Superior temporal gyrus (tissue), 1 donor: ENCODE data around the gene YAF2.
"Not testable (repeated sequence)": the region's sequence is repeated elsewhere in the genome, so short reads cannot be mapped to it uniquely, and the experiment has no call there.

Source experiments
- DNase-seq: peaks from one replicate; pipeline ENCODE4 v3.0.0-alpha.2; 2016; ENCODE audit errors: extremely low spot score

Gene YAF2

DNA sequence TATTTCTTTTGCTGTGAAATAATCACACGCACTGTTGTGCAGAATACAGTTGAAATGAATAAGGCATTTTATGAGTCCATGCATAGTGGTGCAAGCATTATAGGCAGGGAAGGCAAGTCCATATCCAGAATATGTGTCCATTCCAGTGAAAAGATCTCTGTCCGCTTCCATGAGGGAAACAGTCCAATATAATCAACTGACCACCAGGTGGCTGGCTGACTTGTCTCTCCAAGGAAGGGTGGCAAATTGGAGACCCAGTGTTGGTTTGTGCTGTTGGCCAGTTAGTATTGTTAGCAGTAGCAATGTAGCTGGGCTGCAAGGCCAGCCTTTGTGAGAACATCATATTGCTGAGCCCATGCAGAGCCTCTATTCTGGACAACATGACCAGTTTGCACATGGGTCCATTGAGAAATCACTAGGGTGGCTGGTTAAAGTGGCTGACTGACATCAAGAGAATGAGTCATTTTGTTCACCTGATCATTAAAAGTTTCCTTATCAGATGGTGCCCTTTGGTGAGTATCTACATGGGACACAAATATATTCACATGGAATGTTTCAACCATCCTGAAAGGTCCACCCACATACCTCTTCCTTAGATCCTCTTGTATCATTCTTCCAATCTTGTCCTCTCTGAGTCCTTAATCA is 17.3 kb upstream of the YAF2 start:
- no peak for DNase-seq

DNA sequence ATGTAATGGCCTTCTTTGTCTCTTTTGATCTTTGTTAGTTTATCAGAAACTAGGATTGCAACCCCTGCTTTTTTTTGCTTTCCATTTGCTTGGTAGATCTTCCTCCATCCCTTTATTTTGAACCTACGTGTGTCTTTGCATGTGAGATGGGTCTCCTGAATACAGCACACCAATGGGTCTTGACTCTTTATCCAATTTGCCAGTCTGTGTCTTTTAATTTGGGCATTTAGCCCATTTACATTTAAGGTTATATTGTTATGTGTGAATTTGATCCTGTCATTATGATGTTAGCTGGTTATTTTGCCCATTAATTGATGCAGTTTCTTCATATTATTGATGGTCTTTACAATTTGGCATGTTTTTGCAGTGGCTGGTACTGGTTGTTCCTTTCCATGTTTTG is 14.6 kb upstream of the YAF2 start:
- DNase-seq, result not testable (repeated sequence)

DNA sequence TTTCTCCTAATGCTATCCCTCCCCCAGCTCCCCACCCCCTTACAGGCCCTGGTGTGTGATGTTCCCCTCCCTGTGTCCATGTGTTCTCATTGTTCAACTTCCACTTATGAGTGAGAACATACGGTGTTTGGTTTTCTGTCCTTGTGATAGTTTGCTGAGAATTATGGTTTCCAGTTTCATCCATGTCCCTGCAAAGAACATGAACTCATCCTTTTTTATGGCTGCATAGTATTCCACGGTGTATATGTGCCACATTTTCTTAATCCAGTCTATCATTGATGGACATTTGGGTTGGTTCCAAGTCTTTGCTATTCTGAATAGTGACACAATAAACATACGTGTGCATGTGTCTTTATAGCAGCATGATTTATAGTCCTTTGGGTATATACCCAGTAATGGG is 11.0 kb upstream of the YAF2 start:
- DNase-seq, result not testable (repeated sequence)

DNA sequence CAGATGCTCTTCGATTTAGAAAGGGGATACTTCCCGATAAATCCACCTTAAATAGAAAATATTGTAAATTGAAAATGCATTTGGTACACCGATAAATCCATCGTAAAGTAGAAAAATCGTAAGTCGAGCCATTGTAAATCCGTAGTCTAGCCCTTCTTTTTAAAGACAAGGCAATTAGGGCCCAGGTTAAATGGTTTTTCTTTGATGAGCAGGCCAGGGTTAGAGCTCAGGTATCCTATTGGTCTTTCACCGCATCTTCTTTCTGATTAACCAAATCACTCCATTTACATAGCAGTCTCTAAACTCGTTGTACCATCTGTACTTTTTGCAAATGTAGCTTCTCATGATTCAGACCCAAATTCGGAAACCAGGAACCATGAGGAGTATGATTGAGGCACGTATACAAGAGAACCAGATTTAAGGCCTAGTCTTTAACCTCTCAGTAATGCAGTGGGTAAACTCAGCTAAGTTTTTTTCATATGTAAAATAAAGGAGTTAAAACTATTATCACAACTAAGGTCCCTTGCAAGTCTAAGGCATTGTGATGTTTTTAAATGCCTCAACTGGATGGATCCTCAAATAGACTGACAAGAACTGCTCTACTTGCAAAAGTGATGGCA is 2.2 kb upstream of the YAF2 start:
- no peak for DNase-seq

DNA sequence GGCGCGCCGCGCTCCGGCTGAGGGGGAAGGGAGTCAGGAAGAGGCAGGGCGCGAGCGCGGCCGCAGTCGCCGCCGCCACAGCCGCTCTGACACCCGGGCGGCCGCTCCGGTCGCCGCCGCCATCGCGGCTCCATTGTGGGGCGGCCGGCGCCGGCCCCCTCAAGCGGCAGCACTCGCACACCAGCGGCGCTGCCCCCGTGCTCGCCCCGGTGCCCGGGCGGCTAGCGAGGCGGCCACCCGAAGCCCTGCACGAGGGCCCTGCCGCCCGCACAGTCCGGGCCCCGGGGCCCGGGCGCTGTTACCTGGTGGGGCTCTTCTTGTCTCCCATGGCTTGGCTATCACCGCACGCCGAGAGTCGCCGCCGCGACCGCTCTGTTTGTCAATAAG is 202 bp downstream of the YAF2 start:
- DNase-seq, result no peak

DNA sequence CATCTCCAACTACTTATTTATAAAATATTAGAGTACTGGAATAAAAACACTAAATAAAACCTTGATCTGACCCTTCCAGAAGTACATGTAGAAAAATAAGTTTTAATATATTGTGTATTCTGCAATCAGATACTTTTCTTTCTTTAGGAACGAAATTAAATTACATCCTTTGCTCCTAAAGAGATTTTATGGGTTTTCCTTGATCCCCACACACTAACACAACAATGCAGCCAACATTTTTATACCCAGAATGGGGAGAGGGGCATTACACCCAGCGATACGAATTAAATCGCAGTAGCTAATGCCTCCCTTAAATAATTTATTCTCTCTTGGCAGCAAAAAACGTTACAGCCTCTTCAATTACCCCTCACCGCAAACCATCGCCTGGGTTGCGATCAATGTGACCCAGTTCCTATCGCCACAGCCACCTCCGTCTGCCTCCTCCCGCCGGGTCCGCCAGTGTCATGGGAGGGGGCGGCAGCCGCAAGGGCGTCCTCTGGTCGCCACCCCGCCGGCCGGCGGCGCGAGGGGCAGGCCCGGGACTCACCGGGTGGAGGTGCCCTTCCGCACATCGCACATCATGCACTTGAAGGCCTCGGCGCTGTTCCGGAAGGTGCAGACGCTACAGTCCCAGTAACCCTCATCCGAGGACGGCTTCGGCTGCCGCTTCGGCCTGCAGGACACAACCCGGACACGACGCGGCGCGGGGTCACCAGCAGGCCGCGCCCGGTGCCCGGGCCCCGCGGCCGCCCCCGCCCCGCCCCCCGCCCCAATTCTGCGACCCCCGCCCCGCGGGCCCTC is 796 bp downstream of the YAF2 start:
- DNase-seq, result peak; percentile 51

DNA sequence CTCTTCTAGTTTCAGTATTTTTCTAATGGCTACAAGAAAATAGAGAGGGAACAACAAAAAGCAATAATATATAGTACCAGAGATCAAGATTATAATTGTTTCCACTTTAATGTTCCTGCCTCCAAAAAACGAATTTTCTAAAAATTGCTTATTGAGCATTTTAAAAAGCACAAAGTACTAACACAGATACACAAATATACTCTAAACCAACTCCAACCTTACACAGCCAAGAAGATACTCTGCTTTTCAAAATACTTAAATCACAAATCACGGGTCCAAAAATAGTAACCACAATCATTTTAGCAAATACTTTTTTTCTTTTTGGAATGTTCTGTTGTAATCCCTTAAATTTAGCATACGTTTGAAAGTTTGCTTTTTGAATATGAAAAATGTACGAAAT is 2.0 kb downstream of the YAF2 start:
- peak; percentile 28 for DNase-seq

DNA sequence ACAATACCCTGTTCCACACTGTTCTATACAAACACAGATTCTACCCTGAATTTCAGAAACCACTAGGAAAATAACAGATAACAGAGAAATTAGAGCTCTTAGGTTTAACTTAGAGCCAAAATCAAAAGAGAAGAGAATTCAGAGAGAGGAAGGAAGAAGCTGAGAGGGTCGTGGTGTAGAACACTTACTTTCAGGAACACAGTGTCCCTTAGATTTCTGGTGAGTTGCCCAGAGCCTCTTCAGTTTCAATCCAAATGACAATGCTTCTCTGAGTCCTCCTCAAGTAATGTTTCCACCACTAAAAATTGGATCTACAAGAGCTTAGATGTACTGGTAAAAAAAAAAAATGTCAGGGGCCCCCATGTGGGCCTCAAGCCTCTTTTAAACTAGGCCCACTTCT is 2.6 kb downstream of the YAF2 start:
- peak; percentile 63 for DNase-seq

DNA sequence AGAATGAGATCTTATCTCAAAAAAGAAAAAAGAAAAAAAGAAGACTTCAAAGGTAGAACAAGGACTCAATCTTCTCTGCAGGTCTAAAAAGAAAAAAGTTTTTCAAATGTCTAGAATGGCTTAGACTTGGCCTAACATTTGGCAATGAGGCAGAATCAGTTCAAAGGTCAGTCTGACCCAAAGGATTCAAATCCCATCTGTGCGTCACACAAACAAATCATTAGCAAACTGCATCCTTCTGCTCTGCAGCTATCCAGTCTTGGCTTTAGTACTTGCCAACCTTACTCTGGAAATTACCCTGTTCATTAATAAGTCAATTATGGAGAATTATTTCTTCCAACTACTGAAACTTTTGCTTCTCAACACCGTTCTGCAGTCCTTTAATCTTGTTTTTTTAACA is 3.1 kb downstream of the YAF2 start:
- DNase-seq, result peak; percentile 27

DNA sequence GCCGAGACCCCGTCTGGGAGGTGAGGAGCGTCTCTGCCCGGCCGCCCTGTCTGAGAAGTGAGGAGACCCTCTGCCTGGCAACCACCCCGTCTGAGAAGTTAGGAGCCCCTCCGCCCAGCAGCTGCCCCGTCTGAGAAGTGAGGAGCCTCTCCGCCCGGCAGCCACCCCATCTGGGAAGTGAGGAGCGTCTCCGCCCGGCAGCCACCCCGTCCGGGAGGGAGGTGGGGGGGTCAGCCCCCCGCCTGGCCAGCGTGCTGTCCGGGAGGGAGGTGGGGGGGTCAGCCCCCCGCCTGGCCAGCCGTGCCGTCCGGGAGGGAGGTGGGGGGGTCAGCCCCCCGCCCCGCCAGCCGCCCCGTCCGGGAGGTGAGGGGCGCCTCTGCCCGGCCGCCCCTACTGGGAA is 10.5 kb downstream of the YAF2 start:
- DNase-seq, result not testable (repeated sequence)

DNA sequence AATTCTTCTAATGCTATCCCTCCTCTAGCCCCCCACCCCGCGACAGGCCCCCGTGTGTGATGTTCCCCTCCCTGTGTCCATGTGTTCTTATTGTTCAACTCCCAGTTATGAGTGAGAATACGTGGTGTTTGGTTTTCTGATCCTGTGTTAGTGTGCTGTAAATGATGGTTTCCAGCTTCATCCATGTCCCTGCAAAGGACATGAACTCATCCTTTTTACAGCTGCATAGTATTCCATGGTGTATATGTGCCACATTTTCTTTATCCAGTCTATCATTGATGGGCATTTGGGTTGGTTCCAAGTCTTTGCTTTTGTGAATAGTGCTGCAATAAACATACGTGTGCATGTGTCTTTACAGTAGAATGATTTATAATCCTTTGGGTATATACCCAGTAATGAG is 13.5 kb downstream of the YAF2 start:
- DNase-seq, result not testable (repeated sequence)

DNA sequence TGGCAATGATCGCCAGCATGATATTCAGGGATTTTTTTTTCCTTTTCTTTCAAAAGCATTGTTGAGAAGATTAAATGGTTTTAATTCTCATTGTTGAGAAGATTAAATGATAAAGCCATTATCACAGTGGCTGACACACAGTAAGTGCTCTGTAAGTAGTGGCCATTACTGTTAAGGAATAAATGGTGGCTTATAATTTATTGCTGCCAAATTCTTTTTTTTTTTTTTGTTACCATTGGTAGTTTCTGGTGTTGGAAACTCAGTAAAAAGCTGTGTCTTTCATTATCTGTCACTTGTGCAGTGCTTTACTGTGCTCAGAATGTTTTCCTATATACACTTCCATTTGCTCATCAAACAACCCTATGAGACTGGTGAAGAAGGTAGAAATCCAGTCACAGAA is 15.3 kb downstream of the YAF2 start:
- DNase-seq, result no peak

DNA sequence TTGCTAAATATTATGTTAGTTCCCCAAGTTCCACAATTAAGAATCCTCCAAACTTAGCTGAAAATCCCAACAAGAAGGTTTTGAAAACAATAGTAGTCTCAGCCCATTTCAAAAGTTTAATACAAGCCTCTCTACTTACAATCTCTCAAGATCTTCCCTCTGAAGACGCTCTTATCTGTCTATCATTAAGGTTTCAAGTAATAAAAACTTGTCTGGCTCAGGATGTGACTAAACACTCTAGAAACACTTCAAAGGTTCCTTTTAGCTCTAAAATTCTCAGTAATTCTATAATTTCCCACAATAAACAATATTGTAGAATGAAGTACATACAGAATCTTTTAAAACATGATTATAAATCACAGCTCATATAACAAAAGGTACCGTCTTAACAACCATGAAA is 16.3 kb downstream of the YAF2 start:
- DNase-seq, result no peak

DNA sequence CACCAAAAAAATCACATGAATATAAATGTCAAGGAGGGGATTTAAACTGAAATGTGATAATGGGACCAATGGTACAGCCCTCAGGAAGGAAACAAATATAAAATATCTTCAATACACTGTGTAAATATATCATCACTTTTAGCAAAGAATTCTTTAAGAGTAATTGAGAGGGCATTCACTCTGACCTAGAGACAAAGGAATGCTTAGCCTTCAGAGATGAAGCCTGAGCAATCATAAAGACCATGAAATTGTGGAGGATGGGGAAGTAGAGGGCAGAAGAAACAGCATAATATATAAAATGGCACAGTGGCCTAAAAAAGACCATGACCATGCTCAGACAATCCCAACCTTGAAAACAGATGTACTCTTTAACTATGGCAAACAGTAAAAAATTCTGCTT is 20.4 kb downstream of the YAF2 start:
- no peak for DNase-seq

DNA sequence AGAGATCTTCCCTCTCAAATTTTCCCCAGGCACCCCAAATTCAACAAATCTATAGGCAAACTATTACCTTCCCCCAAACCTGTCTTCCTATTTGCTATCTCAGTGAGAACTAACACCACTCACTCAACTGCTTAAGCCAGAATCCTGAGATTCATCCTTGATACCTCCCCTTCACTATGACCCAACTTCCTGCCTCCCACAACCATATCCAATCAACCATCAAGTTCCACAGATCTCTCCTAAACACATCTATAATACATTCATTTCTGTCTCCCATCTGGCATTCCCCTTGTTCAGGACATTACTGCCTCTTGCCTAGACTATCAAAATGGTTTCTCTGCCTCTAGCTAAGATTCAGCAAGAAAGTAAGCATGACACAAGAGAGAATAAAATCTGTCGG is 21.3 kb downstream of the YAF2 start:
- no peak for DNase-seq

DNA sequence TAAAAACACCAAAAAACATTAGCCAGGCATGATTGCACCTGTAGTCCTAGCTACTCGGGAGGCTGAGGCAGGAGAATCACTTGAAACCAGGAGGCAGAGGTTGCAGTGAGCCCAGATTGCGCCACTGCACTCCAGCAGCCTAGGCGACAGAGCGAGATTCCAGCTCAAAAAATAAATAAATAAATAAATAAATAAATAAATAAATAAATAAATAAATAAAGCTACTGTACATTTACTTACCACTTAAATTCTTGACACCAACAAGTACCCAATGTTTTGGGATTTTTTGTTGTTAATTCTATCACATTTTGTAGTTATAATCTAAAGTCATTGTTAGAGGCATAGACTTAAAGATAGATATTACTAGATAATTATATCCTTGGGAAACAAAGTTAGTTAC is 22.3 kb downstream of the YAF2 start:
- not testable (repeated sequence) for DNase-seq

DNA sequence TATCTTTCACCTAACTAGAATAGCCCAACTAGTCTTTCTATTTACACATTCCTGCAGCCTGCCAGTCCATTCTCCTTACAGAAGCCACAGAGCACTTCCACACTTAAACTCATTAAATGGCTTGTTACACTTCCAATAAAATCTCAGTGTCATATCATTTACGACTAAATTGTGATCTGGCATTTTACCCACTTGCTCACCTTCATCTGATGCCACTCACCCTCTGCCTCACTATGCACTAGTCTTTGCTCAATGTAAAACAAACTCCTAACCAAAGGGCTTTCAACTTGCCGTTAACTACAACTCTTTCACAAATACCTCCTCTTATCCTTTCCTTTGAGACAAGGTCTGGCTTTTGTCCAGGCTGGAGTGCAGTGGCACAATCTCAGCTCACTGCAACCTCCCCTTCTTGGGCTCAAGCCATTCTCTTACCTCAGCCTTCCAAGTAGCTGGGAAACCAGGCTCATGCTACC is 24.1 kb downstream of the YAF2 start:
- no peak for DNase-seq

DNA sequence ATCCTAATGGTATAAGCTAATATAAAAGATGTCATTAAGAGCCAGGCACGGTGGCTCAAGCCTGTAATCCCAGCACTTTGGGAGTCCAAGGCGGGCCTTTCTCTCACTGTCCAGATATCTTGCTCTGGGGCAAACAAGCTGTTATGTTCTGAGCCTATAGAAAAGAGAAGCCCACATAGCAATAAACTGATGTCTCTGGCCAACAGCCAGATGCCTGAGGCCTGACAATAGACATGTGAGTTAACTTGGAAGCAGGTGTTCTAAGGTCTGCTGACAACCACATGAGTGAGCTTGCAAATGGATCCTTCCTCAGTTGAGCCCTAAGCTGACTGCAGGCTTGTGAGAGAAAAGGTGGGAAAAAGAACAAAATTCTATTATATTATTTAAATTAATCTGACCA is 25.0 kb downstream of the YAF2 start:
- no peak for DNase-seq

DNA sequence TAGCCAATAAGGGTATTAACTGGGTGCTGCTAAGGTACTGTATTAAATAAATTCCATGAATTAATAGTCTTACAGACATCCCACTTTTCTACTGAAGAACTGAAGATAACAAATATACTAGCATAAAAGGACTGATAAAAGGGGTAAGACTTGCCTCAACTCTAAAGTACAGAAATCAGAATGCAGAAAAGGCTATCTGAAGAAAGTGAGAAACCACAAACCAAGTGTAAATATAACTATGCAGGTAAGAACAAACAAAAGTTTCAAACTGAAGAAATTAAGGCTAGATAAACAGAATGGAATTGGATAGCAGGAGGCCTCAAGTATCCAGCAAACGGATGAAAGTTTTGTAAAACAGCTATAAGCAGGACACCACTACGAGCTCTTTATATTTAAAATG is 29.5 kb downstream of the YAF2 start:
- DNase-seq, result no peak

DNA sequence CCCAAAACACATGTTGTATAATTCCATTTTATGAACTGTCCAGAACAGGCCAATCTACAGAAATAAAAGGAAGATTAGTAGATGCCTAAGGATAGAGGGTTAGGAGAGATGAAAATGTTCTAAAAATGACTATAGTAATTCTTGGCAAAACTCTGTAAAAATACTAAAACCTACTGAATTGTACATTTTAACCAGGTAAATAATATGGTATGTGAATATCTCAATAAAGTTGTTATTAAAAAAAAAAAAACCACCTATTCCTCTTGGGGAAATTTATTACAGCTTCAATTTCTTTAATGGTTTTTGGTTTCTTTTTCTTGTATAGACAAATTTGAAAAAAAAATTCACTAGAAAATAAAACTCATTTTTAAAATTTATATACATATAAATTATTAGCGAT is 33.2 kb downstream of the YAF2 start:
- no peak for DNase-seq

DNA sequence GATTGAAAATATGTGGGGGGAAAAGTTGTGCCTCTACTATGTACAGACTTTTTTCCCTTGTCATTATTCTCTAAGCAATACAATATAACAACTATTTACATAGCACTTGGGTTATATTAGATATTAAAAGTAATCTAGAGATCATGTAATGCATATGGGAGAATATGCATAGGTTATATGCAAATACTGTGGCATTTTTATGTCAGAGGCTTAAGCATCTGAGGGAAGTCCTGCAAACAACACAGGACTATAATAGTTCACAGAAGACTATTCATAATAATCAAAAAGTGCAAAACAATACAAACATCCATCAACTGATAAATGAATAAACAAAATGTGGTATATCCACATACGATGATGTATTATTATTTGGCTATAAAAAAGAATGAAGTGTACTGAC is 33.7 kb downstream of the YAF2 start:
- DNase-seq, result no peak

DNA sequence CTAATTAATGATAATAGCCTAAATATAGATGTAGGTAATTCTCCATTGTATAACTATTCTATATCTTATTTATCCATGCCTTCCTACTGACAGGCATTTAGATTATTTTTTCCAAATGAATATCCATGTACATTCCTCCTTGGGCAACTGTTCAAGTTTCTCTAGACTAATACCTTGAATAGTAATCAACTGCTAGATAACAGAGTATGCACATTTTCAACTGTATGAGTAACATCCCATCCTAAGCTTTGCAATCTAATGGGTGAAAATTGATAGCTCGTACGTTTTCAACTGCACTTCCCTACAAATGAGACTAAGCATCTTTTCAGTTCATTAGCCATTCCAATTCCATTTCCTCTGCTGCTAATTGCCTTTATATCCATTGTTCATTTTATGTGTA is 37.0 kb downstream of the YAF2 start:
- DNase-seq, result no peak

DNA sequence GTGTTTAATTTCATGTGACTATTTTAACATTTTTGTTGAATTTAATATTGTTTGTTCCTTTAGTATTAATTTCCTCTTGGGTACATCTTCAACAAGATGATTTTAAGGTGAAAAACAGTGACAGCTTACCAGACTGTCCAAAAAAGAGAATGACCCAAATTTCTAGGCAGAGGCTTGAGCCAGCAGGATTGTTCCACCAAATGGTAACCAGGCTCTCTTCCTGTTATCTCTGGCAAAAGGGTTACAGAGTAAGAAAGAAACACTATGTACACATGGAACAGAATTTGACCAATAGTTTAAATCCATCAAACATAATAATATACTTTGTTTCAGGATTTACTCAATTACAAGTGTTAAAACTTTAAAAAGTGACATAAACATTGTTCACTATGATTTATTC is 39.0 kb downstream of the YAF2 start:
- no peak for DNase-seq
